HG03135 (cell line): ENCODE results near the gene UBE2E2.
"Not testable (repeated sequence)": the region's sequence is repeated elsewhere in the genome, so short reads cannot be mapped to it uniquely, and the experiment has no call there.

ENCODE experiments used
- ATAC-seq: cut with Tn5 transposase; IDR thresholded peaks from one replicate; pipeline ENCODE4 v1.9.1; 2021; ENCODE audit warnings: mild to moderate bottlenecking, moderate library complexity; ENCODE audit not compliant: unreplicated experiment

UBE2E2 gene

DNA sequence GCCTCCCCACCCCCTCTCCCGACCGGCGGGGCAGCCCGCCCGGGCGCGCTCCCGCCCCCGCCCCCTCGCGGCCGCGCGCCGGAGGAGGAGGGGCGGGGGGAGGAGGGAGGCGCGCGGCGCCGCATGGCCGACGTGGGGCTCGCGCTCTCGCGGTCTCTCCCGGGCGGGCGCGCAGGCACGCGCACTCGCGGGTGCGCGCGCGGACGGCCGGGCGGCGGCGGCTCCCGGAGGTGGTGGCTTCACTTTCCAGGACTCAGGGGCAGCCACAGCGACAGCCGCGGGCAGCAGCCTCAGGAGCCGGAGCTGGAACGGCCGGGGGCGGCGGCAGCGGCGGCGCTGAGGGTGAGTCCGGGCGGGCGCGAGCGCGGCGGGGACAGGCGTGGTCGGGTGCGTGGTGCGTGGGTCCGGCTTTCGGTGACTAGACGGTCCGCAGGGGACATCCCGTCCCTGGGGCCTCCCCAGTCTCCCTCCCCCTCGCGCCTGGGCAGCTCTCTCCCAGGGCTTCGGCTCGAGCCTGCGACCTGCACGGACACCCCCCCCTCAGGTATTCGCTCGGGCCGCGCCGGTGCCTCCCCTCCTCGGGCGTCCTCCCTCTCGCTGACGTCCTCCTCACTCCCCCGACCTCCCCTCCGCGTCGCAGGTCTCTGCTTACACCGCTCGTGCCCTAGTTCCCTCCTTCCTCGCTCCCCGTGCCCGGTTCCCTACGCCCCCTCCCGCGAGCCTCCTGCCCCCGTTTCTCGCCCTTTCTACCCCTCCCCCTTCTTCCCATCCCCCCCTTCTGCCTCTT is at the start of gene UBE2E2:
UBE2E2 (plus strand) TSS at position 407 of the 787 bp plus-strand sequence.
- peak; percentile 73 for ATAC-seq

DNA sequence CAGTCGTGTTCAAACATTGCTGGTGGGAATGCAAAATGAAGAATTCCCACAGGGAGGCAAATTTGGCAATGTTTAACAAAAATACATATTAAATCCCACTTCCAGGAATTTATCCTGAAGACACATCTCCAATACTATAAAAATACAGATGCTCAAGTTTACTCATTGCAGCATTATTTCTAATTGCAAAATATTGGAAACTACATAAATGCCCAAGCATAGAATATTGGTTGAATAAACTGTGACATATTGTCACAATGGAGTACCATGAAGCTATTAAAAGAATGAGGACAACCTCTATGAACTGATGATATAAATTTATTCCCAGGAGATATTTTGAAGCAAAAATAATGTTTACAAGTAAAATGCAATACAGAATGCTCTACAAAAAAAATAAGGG is 49.7 kb upstream of the UBE2E2 start:
- ATAC-seq: no peak

GRCh38 chr3:23157331-23157730 is 45.8 kb upstream of the UBE2E2 start:
- no peak for ATAC-seq

DNA sequence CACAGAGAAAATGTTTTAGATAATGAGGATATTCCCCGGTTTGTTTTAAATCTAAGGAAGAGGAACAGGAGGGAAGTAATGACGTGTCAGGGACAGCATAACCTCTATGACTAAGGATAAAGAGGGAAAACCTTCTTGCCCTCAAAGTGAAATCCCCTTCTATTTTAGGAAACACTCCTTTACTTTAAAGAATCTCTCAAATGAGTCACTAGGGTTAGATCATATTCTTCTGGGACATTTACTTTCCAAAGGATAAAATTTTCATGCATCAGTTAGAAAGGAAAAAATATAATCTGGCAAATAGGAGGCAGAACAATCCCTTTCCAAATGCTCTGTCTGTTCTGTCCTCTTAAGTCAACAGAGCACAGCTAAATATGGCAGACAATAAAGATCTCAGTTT is 43.2 kb upstream of the UBE2E2 start:
- ATAC-seq: no peak

DNA sequence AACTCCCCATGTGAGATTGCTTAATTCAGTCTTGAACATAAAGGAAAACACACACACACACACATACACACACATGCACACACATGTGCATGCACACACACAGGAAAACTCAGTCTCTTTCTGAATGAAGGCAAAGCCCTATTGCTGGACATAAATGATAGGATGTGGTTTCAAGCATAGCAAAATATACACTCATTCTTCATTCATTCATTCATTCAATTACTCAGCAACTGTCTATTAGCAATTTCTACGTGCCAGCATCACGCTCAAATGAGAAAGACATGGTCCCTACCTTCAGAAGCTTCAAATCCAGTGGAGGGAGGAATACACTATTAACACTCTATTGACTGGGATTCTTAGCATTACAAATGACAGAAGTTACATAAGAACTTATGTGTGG is 41.8 kb upstream of the UBE2E2 start:
- no peak for ATAC-seq

- ATAC-seq: peak; percentile 64
Measured at GRCh38 chr3:23161896-23162570, 41.1 kb upstream of the UBE2E2 start.

DNA sequence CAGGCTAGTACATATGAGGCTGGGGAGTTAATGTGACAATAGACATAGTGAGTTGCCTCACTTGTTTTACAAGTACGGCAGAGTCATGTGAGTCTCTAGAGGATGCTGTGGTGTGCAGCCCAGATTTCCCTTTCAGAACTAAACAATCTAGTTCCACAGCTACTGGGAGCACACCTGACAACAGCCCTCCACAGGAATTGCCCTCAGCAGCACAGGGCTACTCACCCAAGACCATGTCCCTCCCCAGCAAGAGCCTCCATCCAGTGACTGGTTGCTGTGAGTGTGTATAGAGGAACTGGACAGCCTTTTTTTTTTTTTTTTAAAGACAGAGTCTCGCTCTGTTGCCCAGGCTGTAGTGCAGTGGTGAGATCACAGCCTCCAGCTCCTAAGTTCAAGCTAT is 40.2 kb upstream of the UBE2E2 start:
- peak; percentile 50 for ATAC-seq

- ATAC-seq: no peak
Measured at GRCh38 chr3:23164746-23165145, 38.4 kb upstream of the UBE2E2 start.

GRCh38 chr3:23165571-23165970 is 37.6 kb upstream of the UBE2E2 start:
- no peak for ATAC-seq

DNA sequence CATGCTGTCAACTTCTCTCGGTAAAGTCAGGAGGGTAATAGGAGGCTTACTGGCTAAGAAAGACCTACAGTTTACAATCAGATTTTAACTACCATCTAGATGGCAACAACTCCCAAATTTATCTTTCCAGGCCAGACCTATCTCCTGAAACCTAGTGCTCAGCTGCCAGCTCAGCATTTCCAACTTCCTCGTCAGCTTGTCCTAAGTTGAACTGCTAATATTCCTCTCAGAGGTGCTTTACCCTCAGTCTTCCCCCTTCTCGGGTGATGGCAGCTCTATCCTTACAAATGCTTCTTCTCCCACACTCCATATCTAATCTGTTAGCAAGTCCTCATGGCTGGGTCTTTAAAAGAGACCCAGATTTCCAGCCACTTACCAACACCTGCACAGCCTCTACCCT is 36.9 kb upstream of the UBE2E2 start:
- ATAC-seq: no peak

- no peak for ATAC-seq
Measured at GRCh38 chr3:23166845-23167244, 36.3 kb upstream of the UBE2E2 start.

- no peak for ATAC-seq
Measured at GRCh38 chr3:23169551-23169950, 33.6 kb upstream of the UBE2E2 start.

DNA sequence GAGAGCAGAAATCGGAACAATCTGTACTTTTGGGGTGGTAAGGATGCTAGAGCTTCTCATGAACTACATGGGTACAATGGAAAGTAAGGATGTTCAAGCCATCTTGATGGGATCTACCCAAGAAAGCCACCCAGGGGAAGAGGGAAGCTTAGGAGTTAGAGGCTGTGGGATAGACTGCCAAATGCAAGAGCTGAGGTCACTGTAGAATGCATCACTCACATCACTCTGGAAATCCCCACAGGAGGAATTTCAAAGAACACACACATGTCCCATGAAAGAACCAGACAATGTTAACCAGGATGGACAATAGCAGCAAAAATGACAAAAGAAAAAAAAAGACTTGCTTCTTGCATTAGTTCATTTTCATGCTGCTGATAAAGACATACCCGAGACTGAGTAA is 32.8 kb upstream of the UBE2E2 start:
- no peak for ATAC-seq

- ATAC-seq: no peak
Measured at GRCh38 chr3:23172059-23172458, 31.1 kb upstream of the UBE2E2 start.

DNA sequence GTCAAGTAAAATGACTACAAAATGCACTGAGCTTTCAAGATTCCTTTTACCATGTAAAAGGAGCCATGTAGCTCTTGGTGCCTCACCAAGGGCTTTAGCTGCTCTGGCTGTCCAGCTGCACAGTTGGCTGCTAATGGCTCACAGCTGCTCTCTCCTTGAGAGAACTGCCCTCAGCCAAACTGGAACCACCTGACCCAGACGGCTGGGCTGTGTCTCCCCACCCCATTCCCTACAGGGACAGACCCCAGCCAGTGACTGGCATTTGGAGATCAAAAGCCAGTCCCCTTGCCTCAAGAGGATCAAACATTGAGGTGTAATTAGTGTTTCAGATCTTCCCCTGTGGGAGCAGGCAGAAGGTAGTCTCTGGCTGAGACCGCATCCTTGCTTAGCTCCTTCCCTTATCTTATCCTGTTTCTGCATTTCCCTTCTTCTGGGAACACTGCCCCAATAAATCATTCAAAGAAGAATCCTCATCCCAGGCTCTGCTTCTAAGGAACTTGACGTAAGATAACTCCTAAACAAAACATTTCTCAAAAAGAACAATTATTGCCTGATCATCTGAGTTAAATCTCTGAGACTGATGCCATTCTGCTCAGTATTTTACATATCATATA is 28.6 kb upstream of the UBE2E2 start:
- ATAC-seq: no peak

GRCh38 chr3:23175341-23176083 is 27.6 kb upstream of the UBE2E2 start:
- ATAC-seq: no peak

DNA sequence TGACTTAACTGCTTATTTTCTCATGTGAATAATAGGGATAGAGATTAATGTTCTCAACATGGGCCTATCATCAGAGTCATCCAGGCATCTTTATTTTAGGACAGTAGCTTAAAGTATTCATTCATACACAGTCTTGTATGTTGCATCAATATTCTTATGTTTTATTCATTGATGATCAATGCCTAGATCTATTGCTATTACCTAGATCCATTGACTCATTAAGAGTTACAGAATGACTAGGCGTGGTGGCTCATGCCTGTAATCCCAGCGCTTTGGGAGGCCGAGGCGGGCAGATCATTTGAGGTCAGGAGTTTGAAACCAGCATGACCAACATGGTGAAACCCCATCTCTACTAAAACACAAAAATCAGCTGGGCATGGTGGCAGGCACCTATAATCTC is 26.3 kb upstream of the UBE2E2 start:
- not testable (repeated sequence) for ATAC-seq

DNA sequence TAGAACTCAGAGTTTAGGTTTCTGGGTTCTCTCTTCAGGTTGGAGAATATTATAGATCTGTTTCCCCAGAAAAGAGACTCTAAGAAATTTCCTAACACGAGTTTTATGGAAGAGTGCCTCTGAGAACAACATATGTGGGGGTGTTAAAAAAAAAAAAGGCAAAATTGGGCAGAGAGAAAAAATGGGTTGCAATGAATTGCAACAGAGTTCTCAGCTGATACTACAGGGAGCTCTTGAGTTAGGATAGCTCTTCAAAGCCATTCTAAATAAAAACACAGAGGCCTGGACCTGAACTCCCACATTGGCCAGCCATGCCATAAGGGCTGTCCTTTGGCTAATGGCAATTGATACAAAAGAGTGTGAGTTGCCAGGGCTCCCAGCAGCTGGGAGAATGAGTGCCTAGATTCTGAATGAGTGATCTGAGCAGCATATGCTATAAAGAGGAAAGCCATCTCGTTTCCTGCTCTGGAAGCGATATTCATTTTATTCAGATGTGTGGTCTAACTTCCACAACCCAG is 20.1 kb upstream of the UBE2E2 start:
- no peak for ATAC-seq

- no peak for ATAC-seq
Measured at GRCh38 chr3:23183731-23184130, 19.4 kb upstream of the UBE2E2 start.

DNA sequence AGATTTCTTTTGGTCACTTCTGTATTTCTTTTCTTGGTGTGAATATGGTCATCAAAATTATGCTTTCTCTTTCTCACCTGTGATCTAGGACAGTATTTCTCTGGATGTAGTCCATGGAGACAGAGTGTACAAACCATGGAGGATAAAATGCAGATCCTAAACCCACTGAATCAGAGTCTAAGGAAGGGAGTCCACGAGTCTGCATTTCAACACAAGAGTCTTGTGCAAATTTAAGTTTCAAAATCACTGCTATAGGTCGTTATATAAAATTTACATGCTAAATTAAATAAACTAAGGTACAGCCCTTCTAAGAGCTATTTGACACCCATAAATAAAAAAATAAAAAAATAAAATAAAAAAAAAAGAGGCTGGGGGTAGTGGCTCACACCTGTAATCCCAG is 17.3 kb upstream of the UBE2E2 start:
- no peak for ATAC-seq

DNA sequence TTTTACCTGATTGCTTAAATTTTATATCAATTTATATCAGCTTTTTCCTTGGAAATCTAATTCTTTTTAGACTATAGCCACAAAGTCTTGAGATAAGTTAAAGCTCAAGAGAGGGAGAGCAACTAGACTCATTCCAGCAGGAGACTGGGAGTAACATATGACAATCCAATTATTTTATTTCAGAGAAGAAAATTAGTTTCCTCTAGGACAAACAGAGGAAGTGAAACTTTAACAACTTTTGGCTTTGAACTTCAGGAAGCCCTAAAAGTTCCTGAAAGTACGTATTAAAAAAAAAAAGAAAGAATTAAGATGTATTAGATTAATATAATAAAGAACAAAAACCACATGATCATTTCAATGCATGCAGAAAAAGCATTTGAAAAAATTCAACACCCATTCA is 13.9 kb upstream of the UBE2E2 start:
- no peak for ATAC-seq
